A549 (cell line): ENCODE results near the gene WTIP. TPM values are rescaled to one million over a fixed set of nuclear protein-coding genes. Genes with fewer than 3 reads are reported as not detected.

Experiments used
- ATAC-seq, 2 experiments: fragments of 200-7000 bp in 1 of 2; fragments of >200 bp in 1 of 2; cut with Nextera tagmentation in 1 of 2; cut with Tn5 transposase in 1 of 2; 3 replicates each; pipeline versions ENCODE4 v1.8.0 to v1.9.1; 2018 to 2020; ENCODE audit warnings: mild to moderate bottlenecking in 1 of 2, moderate library complexity in 1 of 2
- CTCF ChIA-PET: fragments of 300-600 bp; sonication (Branson Sonifier 250); formaldehyde crosslinking; extraction: SDS; loops from one replicate; lab custom pipeline; 2021; ENCODE audit warnings: antibody characterized with exemption, inconsistent platforms; lab: Yijun Ruan, JAX
- POLR2A ChIA-PET: fragments of 350-600 bp; formaldehyde crosslinking; extraction: SDS; loops from one replicate; lab custom pipeline; 2021; ENCODE audit warnings: antibody characterized with exemption, inconsistent platforms; lab: Yijun Ruan, JAX
- DNase-seq, 2 experiments: peaks; one replicate each; pipeline versions ENCODE4 v3.0.0 to v3.0.0-alpha.2; 2011 to 2016; ENCODE audit warnings: low read depth in 1 of 2, low spot score in 1 of 2
- FAIRE-seq: peaks from 2 replicates; lab custom pipeline; 2011; peaks lifted over from hg19 to GRCh38; lab: Jason Lieb, UNC
- H3K27ac ChIP-seq, 2 experiments: fragments of >200 bp; sonication (Bioruptor Twin); formaldehyde crosslinking; 3 replicates each; pipeline ENCODE4 v1.5.1; 2016 to 2017
- H3K4me1 ChIP-seq: fragments of >200 bp; sonication (Bioruptor Twin); formaldehyde crosslinking; 3 replicates; pipeline ENCODE4 v1.6.1; 2016
- H3K4me2 ChIP-seq: fragments of >200 bp; sonication (Bioruptor Twin); formaldehyde crosslinking; 3 replicates; pipeline ENCODE4 v1.6.1; 2016
- H3K4me3 ChIP-seq: fragments of >200 bp; sonication (Bioruptor Twin); formaldehyde crosslinking; 3 replicates; pipeline ENCODE4 v1.5.1; 2016
- H3K9me3 ChIP-seq: fragments of >200 bp; sonication (Bioruptor Twin); formaldehyde crosslinking; 3 replicates; pipeline ENCODE4 v1.6.1; 2016
- BCL3 ChIP-seq: fragments of >200 bp; sonication (Bioruptor Twin); formaldehyde crosslinking; IDR thresholded peaks from 3 replicates; pipeline ENCODE4 v1.6.1; 2016
- CBX2 ChIP-seq: fragments of 200-600 bp; sonication (generic); IDR thresholded peaks from 2 replicates; pipeline ENCODE4 v1.6.1; 2016; ENCODE audit warnings: low read depth, mild to moderate bottlenecking, borderline replicate concordance
- CBX8 ChIP-seq: fragments of 200-600 bp; sonication (generic); IDR thresholded peaks from 2 replicates; pipeline ENCODE4 v1.6.1; 2016
- ELK1 ChIP-seq: fragments of 150-350 bp; IDR thresholded peaks from 2 replicates; pipeline ENCODE4 v1.6.1; 2014; ENCODE audit warnings: low read depth, mild to moderate bottlenecking, low read length
- ESRRA ChIP-seq: fragments of 150-350 bp; IDR thresholded peaks from 2 replicates; pipeline ENCODE4 v1.6.1; 2014; ENCODE audit warnings: mild to moderate bottlenecking, low read length, borderline replicate concordance
- FOSB ChIP-seq: fragments of 250-450 bp; sonication (Bioruptor Pico); IDR thresholded peaks from 2 replicates; pipeline ENCODE4 v1.5.0; 2020; ENCODE audit warnings: mild to moderate bottlenecking, moderate library complexity
- FOSL2 ChIP-seq, 2 experiments: fragments of 450-650 bp in 1 of 2; fragments of >200 bp in 1 of 2; sonication (Bioruptor Twin) in 1 of 2; formaldehyde crosslinking; IDR thresholded peaks; 2 replicates each; pipeline versions ENCODE4 v1.5.0 to v1.6.1; 2016 to 2020; ENCODE audit warnings: mild to moderate bottlenecking in 1 of 2, moderate library complexity in 1 of 2
- GATA3 ChIP-seq: IDR thresholded peaks from 2 replicates; pipeline ENCODE4 v1.6.1; 2012; ENCODE audit warnings: borderline replicate concordance
- HOXB5 ChIP-seq: fragments of 250-450 bp; sonication (Bioruptor Pico); IDR thresholded peaks from 2 replicates; pipeline ENCODE4 v1.5.0; 2020; ENCODE audit warnings: mild to moderate bottlenecking, moderate library complexity
- NFE2L2 ChIP-seq: fragments of 150-350 bp; conservative IDR thresholded peaks from 2 replicates; pipeline ENCODE4 v1.6.1; 2014; ENCODE audit warnings: low read length
- NPAS2 ChIP-seq: fragments of 250-450 bp; sonication (Bioruptor Pico); IDR thresholded peaks from 2 replicates; pipeline ENCODE4 v1.8.0; 2022; ENCODE audit warnings: mild to moderate bottlenecking, moderate library complexity, borderline replicate concordance
- PBX3 ChIP-seq: IDR thresholded peaks from 2 replicates; pipeline ENCODE4 v1.6.1; 2012
- POLR2A ChIP-seq: IDR thresholded peaks from 2 replicates; pipeline ENCODE4 v1.6.1; 2012; ENCODE audit warnings: mild to moderate bottlenecking, low read length
- POLR2AphosphoS2 ChIP-seq: conservative IDR thresholded peaks from 2 replicates; pipeline ENCODE4 v1.6.1; 2012; ENCODE audit warnings: low read length, improper control_type of control experiment, inconsistent platforms
- RNF2 ChIP-seq: fragments of 200-600 bp; sonication (generic); IDR thresholded peaks from 2 replicates; pipeline ENCODE4 v1.6.1; 2016; ENCODE audit warnings: low read depth, mild to moderate bottlenecking, antibody characterized with exemption, moderate library complexity, borderline replicate concordance
- SREBF2 ChIP-seq: fragments of 450-650 bp; IDR thresholded peaks from 2 replicates; pipeline ENCODE4 v1.6.1; 2014; ENCODE audit warnings: mild to moderate bottlenecking, moderate library complexity
- ZC3H11A ChIP-seq: fragments of 450-650 bp; IDR thresholded peaks from 2 replicates; pipeline ENCODE4 v1.6.1; 2014; ENCODE audit warnings: antibody characterized with exemption, mild to moderate bottlenecking
- ZFP36 ChIP-seq: fragments of 450-650 bp; IDR thresholded peaks from 2 replicates; pipeline ENCODE4 v1.6.1; 2014; ENCODE audit warnings: borderline replicate concordance; ENCODE audit not compliant: partially characterized antibody
- ZNF302 ChIP-seq: fragments of 250-450 bp; sonication (Bioruptor Pico); IDR thresholded peaks from 2 replicates; pipeline ENCODE4 v1.9.0; 2021; ENCODE audit warnings: inconsistent platforms, mild to moderate bottlenecking, moderate library complexity
- ZSCAN20 ChIP-seq: fragments of 250-450 bp; sonication (Bioruptor Pico); IDR thresholded peaks from 2 replicates; pipeline ENCODE4 v1.8.0; 2022; ENCODE audit warnings: mild to moderate bottlenecking, moderate library complexity
- WGBS: methylation state at CpG from one replicate; pipeline ENCODE4 v1.1.6; 2017; ENCODE audit errors: missing lambda C conversion rate; 5-methylcytosine and 5-hydroxymethylcytosine counted together
- polyA plus RNA-seq, 4 experiments: library from polyadenylated mRNA; depleted of rRNA in 3 of 4; stranded (reverse); fragments of >200 nt; fragmentation: RNase III in 1 of 4; extraction: RNeasy Plus Mini Kit Qiagen cat#74134 plus additional on column Dnase treatment in 1 of 4; gene quantifications; 2 replicates in 3 of 4; 3 replicates in 1 of 4; pipeline ENCODE4 v1.2.3, GENCODE V29; 2011 to 2017
- TF ChIP-seq, protein P1 (sequence below): IDR thresholded peaks from 2 replicates; pipeline ENCODE4 v1.6.1; 2012; ENCODE audit warnings: low read depth, borderline replicate concordance
- TF ChIP-seq, protein P2 (sequence below): fragments of >200 bp; sonication (Bioruptor Twin); formaldehyde crosslinking; IDR thresholded peaks from 3 replicates; pipeline ENCODE4 v1.5.1; 2016
- TF ChIP-seq, protein P3 (sequence below): fragments of 450-650 bp; IDR thresholded peaks from 2 replicates; pipeline ENCODE4 v1.6.1; 2014; ENCODE audit warnings: antibody characterized with exemption

Gene WTIP
- polyA plus RNA-seq, 2 of the 4 experiments (the other 2 are of a cell fraction) = 18.8 to 21.2 TPM

DNA sequence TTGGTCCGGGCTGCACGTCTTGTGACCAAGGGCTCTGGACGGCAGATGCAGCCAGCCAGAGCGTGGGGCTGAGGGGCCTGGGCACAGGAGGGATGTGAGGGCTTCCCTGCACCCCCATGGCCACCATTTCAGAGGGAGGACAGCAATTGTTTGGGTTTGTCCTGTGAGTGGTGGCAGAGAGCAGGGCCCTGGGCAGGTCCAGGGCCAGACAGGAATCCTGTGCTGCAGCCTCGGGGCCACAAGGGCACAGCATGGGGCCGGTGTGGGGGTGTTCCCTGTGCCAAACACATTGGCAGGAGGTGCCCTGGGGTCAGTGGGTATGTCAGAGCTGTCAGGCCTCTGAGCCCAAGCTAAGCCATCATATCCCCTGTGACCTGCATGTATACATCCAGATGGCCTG, 32.2 kb downstream of the WTIP start (continued):
- no peak for TF ChIP-seq ELK1
- no peak for TF ChIP-seq GATA3
- TF ChIP-seq POLR2AphosphoS2 = no peak
- no peak for TF ChIP-seq ESRRA
- no peak for TF ChIP-seq NFE2L2

- no peak for ATAC-seq
- 3% methylated on average over 2 of the region's 2 CpGs for WGBS
- TF ChIP-seq CBX8 (no peak), ZC3H11A (no peak), POLR2A (no peak), SREBF2 (no peak), ZFP36 (no peak), ZSCAN20 (no peak), CBX2 (no peak), NFE2L2 (no peak), BCL3 (no peak), FOSB (CRISPR knock-in tag) (no peak), HOXB5 (no peak), RNF2 (no peak), PBX3 (no peak), FOSL2 (IDR thresholded peaks at IDR 0.05) (no peak), FOSL2 (CRISPR knock-in tag; IDR thresholded peaks at IDR 0.05) (no peak), ZNF302 (no peak), NPAS2 (CRISPR knock-in tag) (no peak)
- TF ChIP-seq, protein P1, sequence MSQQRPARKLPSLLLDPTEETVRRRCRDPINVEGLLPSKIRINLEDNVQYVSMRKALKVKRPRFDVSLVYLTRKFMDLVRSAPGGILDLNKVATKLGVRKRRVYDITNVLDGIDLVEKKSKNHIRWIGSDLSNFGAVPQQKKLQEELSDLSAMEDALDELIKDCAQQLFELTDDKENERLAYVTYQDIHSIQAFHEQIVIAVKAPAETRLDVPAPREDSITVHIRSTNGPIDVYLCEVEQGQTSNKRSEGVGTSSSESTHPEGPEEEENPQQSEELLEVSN = no peak
- TF ChIP-seq, protein P2, sequence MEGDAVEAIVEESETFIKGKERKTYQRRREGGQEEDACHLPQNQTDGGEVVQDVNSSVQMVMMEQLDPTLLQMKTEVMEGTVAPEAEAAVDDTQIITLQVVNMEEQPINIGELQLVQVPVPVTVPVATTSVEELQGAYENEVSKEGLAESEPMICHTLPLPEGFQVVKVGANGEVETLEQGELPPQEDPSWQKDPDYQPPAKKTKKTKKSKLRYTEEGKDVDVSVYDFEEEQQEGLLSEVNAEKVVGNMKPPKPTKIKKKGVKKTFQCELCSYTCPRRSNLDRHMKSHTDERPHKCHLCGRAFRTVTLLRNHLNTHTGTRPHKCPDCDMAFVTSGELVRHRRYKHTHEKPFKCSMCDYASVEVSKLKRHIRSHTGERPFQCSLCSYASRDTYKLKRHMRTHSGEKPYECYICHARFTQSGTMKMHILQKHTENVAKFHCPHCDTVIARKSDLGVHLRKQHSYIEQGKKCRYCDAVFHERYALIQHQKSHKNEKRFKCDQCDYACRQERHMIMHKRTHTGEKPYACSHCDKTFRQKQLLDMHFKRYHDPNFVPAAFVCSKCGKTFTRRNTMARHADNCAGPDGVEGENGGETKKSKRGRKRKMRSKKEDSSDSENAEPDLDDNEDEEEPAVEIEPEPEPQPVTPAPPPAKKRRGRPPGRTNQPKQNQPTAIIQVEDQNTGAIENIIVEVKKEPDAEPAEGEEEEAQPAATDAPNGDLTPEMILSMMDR = no peak
- TF ChIP-seq, protein P3, sequence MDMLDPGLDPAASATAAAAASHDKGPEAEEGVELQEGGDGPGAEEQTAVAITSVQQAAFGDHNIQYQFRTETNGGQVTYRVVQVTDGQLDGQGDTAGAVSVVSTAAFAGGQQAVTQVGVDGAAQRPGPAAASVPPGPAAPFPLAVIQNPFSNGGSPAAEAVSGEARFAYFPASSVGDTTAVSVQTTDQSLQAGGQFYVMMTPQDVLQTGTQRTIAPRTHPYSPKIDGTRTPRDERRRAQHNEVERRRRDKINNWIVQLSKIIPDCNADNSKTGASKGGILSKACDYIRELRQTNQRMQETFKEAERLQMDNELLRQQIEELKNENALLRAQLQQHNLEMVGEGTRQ = no peak
- no peak overlapping the region for H3K4me2 ChIP-seq
- no peak for FAIRE-seq
- H3K27ac ChIP-seq = no peak overlapping the region
- no peak overlapping the region for H3K4me3 ChIP-seq
- H3K4me1 ChIP-seq = no peaks in the 10 kb centered on the region
- DNase-seq = no peak
- H3K9me3 ChIP-seq = 0 out of 3 replicates have a peak, but pooled peaks cover 5% of the 10 kb centered on the region
- POLR2A ChIA-PET = no interaction called here
- CTCF ChIA-PET = interaction anchor here (0.6 to 1.2 kb wide), 5 partner anchors 9 to 192 kb away, joined by 3 to 4 read pairs (median 3); no protein-coding TSS in a partner anchor
These were observed 38.0 kb downstream of the WTIP start for GRCh38 chr19:34519602-34520001.
